Activated CD4-positive, alpha-beta T cell treated with anti-CD3 and anti-CD28 coated beads, Interleukin-2, amount 10 ng/mL, durations not matched to agents 7 days and 5 days (primary cell): ENCODE measurements around the gene LAT. TPM values are rescaled to one million over a fixed set of nuclear protein-coding genes. Genes with fewer than 3 reads are reported as not detected.

ENCODE experiments used
- CTCF ChIA-PET: fragments of 350-600 bp; sonication (Branson Sonifier 250); formaldehyde crosslinking; loops from one replicate; lab custom pipeline; 2021; ENCODE audit warnings: antibody characterized with exemption; lab: Charles Lee
- POLR2A ChIA-PET: fragments of 350-600 bp; sonication (Branson Sonifier 250); formaldehyde crosslinking; loops from one replicate; lab custom pipeline; 2021; ENCODE audit warnings: antibody characterized with exemption; lab: Charles Lee
- DNase-seq: peaks from one replicate; pipeline ENCODE4 v3.0.0-alpha.2; 2020
- H3K27ac Mint-ChIP-seq: one replicate; pipeline ENCODE4 v1.8.0; 2021; ENCODE audit warnings: mild to moderate bottlenecking, moderate library complexity, mixed read lengths
- H3K27me3 Mint-ChIP-seq: one replicate; pipeline ENCODE4 v1.8.0; 2021; ENCODE audit warnings: mixed read lengths
- H3K36me3 Mint-ChIP-seq: one replicate; pipeline ENCODE4 v1.8.0; 2021; ENCODE audit warnings: low read depth, mixed read lengths
- H3K4me1 Mint-ChIP-seq: one replicate; pipeline ENCODE4 v1.8.0; 2021; ENCODE audit warnings: mixed read lengths
- H3K4me3 Mint-ChIP-seq: one replicate; pipeline ENCODE4 v1.8.0; 2021; ENCODE audit warnings: mild to moderate bottlenecking, moderate library complexity, mixed read lengths
- H3K9me3 Mint-ChIP-seq: one replicate; pipeline ENCODE4 v1.8.0; 2021; ENCODE audit warnings: mixed read lengths
- total RNA-seq, 2 experiments: library from RNA; stranded (reverse); gene quantifications; one replicate each; pipeline ENCODE4 v1.2.3, GENCODE V29; 2021

The LAT gene
- total RNA-seq, 2 experiments from 2014 or later: 365 to 379 TPM

GRCh38 chr16:28981517-28981916 is 3.3 kb upstream of the LAT start:
- DNase-seq: peak; percentile 36
- H3K4me1 Mint-ChIP-seq: peaks cover 36% of the 10 kb centered on the region
- H3K4me3 Mint-ChIP-seq: no peak overlapping the region
- ChIA-PET CTCF (interaction anchor here (1.4 kb wide), 1 partner anchor 19 kb away, joined by 3 read pairs; no protein-coding TSS in a partner anchor), POLR2A (no interaction called here)
- H3K27me3 Mint-ChIP-seq: no peaks in the 10 kb centered on the region
- H3K27ac Mint-ChIP-seq: no peak overlapping the region
- peaks cover 5% of the 10 kb centered on the region for H3K9me3 Mint-ChIP-seq
- peaks cover 62% of the 10 kb centered on the region for H3K36me3 Mint-ChIP-seq

GRCh38 chr16:28982418-28982817 is 2.4 kb upstream of the LAT start:
- Mint-ChIP-seq H3K4me1 (peaks cover 35% of the 10 kb centered on the region), H3K27ac (peak overlapping the region; percentile 41), H3K27me3 (no peaks in the 10 kb centered on the region), H3K36me3 (peaks cover 71% of the 10 kb centered on the region), H3K9me3 (peaks cover 9% of the 10 kb centered on the region), H3K4me3 (no peak overlapping the region)
- ChIA-PET CTCF (interaction anchor here (1.1 to 1.9 kb wide), 3 partner anchors 10 to 37 kb away, joined by 3 to 8 read pairs (median 4); no protein-coding TSS in a partner anchor), POLR2A (no interaction called here)
- DNase-seq: no peak

DNA sequence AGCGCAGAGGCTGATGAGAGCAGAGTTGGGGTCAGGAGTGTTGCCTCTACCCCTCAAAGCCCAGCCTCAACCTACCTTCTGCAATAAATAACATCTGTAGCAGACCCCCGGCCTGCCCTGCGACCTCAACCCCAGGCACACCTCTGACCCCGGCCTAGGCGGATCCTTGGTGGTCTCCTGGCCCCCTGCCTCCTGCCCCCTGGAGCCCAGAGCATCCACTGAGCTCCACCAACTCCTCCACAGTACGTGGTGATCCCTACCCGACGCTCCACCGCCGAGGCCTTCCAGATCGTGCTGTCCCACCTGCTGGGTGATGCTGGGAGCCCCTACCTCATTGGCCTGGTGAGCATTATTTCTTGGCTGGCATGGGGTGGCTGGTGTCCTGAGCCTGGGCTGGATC is 1.9 kb upstream of the LAT start:
- H3K36me3 Mint-ChIP-seq: peaks cover 75% of the 10 kb centered on the region
- ChIA-PET CTCF (interaction anchor here (0.6 to 1.9 kb wide), 4 partner anchors 9 to 1653 kb away, joined by 3 to 8 read pairs (median 4); no protein-coding TSS in a partner anchor), POLR2A (no interaction called here)
- no peaks in the 10 kb centered on the region for H3K27me3 Mint-ChIP-seq
- no peak for DNase-seq
- H3K9me3 Mint-ChIP-seq: peaks cover 12% of the 10 kb centered on the region
- peaks cover 35% of the 10 kb centered on the region for H3K4me1 Mint-ChIP-seq
- H3K4me3 Mint-ChIP-seq: no peak overlapping the region
- peak overlapping the region; percentile 92 for H3K27ac Mint-ChIP-seq

DNA sequence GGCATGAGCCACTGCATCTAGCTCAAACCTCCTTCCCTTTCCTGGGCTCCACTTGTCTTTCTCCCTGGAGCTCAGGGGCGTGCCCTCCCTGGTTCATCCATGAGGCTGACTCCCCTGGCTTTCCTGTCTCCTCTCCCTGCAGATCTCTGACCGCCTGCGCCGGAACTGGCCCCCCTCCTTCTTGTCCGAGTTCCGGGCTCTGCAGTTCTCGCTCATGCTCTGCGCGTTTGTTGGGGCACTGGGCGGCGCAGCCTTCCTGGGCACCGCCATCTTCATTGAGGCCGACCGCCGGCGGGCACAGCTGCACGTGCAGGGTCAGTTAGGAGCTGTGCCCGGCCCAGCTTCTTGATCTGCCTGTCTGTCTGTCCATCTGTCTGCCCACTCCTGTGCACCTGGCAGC is 1.2 kb upstream of the LAT start:
- Mint-ChIP-seq H3K9me3 (peaks cover 12% of the 10 kb centered on the region), H3K36me3 (peaks cover 75% of the 10 kb centered on the region), H3K4me3 (peak overlapping the region; percentile 100), H3K27ac (peak overlapping the region; percentile 92), H3K27me3 (no peaks in the 10 kb centered on the region), H3K4me1 (peaks cover 37% of the 10 kb centered on the region)
- ChIA-PET CTCF (interaction anchor here (0.6 to 1.9 kb wide), 4 partner anchors 11 to 1652 kb away, joined by 3 to 8 read pairs (median 4); no protein-coding TSS in a partner anchor), POLR2A (no interaction called here)
- DNase-seq: no peak

GRCh38 chr16:28984091-28984490 is 761 bp upstream of the LAT start:
- Mint-ChIP-seq H3K4me3 (peak overlapping the region; percentile 100), H3K36me3 (peaks cover 77% of the 10 kb centered on the region), H3K9me3 (peaks cover 12% of the 10 kb centered on the region), H3K27me3 (no peaks in the 10 kb centered on the region), H3K4me1 (peaks cover 41% of the 10 kb centered on the region), H3K27ac (peak overlapping the region; percentile 92)
- DNase-seq: no peak
- CTCF ChIA-PET: interaction anchor here (0.8 to 1.9 kb wide), 2 partner anchors 37 to 39 kb away, joined by 3 to 8 read pairs; no protein-coding TSS in a partner anchor
- POLR2A ChIA-PET: no interaction called here

DNA sequence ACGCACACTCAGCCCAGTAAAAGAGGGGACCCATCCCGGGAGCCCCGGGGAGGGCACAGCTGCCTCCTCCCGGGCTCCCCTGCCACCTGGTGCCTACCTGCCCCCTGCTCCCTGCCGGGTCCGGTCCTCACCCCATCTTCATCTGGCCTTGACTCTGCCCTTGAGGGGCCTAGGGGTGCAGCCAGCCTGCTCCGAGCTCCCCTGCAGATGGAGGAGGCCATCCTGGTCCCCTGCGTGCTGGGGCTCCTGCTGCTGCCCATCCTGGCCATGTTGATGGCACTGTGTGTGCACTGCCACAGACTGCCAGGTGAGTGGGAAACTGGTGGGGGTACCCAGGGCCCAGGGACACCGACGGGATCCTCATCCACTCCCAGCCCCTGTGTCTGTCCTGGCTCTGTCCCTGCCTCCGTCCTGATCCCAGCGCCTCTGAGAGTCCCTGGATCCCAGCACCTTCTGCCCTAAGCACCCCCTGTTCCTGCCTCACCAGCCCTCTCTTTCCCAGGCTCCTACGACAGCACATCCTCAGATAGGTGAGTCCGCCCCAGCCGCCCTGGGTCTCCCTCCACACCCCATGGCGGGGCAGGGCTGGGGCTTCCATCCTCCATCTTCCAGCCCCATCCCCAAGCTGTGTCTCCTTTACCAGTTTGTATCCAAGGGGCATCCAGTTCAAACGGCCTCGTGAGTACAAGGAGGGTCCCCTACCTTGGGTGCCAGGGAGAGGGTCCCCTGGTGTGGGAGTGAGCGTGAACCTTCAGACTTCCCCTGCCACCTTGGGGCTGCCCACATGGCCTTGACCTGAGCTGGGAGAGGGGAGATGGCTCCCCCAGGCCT is 574 bp downstream of the LAT start:
- H3K4me3 Mint-ChIP-seq: peak overlapping the region; percentile 100
- peaks cover 54% of the 10 kb centered on the region for H3K4me1 Mint-ChIP-seq
- peaks cover 89% of the 10 kb centered on the region for H3K36me3 Mint-ChIP-seq
- no peaks in the 10 kb centered on the region for H3K27me3 Mint-ChIP-seq
- no peak for DNase-seq
- POLR2A ChIA-PET: no interaction called here
- peak overlapping the region; percentile 97 for H3K27ac Mint-ChIP-seq
- CTCF ChIA-PET: interaction anchor here (1.0 to 1.3 kb wide), 4 partner anchors 8 to 40 kb away, joined by 4 read pairs; no protein-coding TSS in a partner anchor
- H3K9me3 Mint-ChIP-seq: peaks cover 12% of the 10 kb centered on the region

- Mint-ChIP-seq H3K27ac (peak overlapping the region; percentile 97), H3K4me3 (peak overlapping the region; percentile 100)
- POLR2A ChIA-PET: no interaction called here
Measured at GRCh38 chr16:28986046-28986445, 1.2 kb downstream of the LAT start.

DNA sequence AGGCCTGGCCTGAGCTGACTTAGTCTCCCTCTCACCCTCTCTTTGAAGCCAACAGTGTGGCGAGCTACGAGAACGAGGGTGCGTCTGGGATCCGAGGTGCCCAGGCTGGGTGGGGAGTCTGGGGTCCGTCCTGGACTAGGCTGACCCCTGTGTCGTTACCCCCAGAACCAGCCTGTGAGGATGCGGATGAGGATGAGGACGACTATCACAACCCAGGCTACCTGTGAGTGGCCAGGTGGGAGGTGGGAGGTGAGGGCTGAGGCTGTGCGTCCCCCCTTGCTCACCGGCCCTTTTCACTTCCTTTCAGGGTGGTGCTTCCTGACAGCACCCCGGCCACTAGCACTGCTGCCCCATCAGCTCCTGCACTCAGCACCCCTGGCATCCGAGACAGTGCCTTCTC is 1.6 kb downstream of the LAT start:
- H3K4me3 Mint-ChIP-seq: peak overlapping the region; percentile 100
- H3K36me3 Mint-ChIP-seq: peaks cover 90% of the 10 kb centered on the region
- peak overlapping the region; percentile 97 for H3K27ac Mint-ChIP-seq
- CTCF ChIA-PET: interaction anchor here (0.7 to 2.1 kb wide), 6 partner anchors 8 to 129 kb away, joined by 3 to 6 read pairs (median 3); partner anchors contain the start of gene SPNS1
- no peak for DNase-seq
- H3K4me1 Mint-ChIP-seq: peaks cover 63% of the 10 kb centered on the region
- POLR2A ChIA-PET: no interaction called here
- H3K27me3 Mint-ChIP-seq: no peaks in the 10 kb centered on the region
- H3K9me3 Mint-ChIP-seq: peaks cover 12% of the 10 kb centered on the region

More at GRCh38 chr16:28986046-28986445, 1.2 kb downstream of the LAT start:
- H3K36me3 Mint-ChIP-seq: peaks cover 91% of the 10 kb centered on the region
- no peak for DNase-seq
- CTCF ChIA-PET: interaction anchor here (1.0 to 2.1 kb wide), 4 partner anchors 8 to 35 kb away, joined by 3 to 6 read pairs (median 4); partner anchors contain the start of gene SPNS1
- H3K9me3 Mint-ChIP-seq: peaks cover 12% of the 10 kb centered on the region
- H3K4me1 Mint-ChIP-seq: peaks cover 58% of the 10 kb centered on the region
- no peaks in the 10 kb centered on the region for H3K27me3 Mint-ChIP-seq

GRCh38 chr16:28987170-28987853 is 2.5 kb downstream of the LAT start:
- CTCF ChIA-PET: interaction anchor here (0.7 to 2.1 kb wide), 7 partner anchors 9 to 128 kb away, joined by 3 to 14 read pairs (median 3); partner anchors contain the start of gene SPNS1
- H3K4me3 Mint-ChIP-seq: peak overlapping the region; percentile 100
- H3K36me3 Mint-ChIP-seq: peaks cover 86% of the 10 kb centered on the region
- H3K9me3 Mint-ChIP-seq: peaks cover 6% of the 10 kb centered on the region
- H3K27me3 Mint-ChIP-seq: no peaks in the 10 kb centered on the region
- POLR2A ChIA-PET: interaction anchor here (0.6 kb wide), 1 partner anchor 43 kb away, joined by 4 read pairs; no protein-coding TSS in a partner anchor
- H3K4me1 Mint-ChIP-seq: peaks cover 65% of the 10 kb centered on the region
- DNase-seq: no peak
- peak overlapping the region; percentile 97 for H3K27ac Mint-ChIP-seq

DNA sequence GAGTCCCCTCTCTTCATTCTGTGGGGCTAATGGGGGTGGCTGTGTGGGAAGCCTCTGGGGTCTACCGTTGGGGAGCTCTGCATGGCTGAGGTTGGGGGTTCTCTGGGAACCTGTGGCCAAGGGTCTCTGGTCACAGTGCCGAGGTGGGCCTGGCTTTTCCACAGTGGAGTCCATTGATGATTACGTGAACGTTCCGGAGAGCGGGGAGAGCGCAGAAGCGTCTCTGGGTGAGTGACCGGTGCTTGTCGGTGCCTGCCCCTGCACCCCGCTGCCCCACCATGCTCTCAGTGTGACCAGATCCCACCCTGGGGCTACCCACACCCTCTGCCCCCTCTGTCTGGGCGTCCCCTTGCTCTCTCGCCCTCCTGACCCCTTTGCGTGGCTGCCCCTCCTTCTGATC is 4.5 kb downstream of the LAT start:
- ChIA-PET POLR2A (no interaction called here), CTCF (interaction anchor here (1.0 to 1.6 kb wide), 3 partner anchors 13 to 44 kb away, joined by 3 to 11 read pairs (median 4); no protein-coding TSS in a partner anchor)
- peaks cover 69% of the 10 kb centered on the region for H3K36me3 Mint-ChIP-seq
- H3K4me1 Mint-ChIP-seq: peaks cover 55% of the 10 kb centered on the region
- H3K4me3 Mint-ChIP-seq: peak overlapping the region; percentile 100
- no peaks in the 10 kb centered on the region for H3K27me3 Mint-ChIP-seq
- no peak for DNase-seq
- H3K27ac Mint-ChIP-seq: peak overlapping the region; percentile 85
- H3K9me3 Mint-ChIP-seq: peaks cover 6% of the 10 kb centered on the region

- peak overlapping the region; percentile 100 for H3K4me3 Mint-ChIP-seq
- DNase-seq: peak; percentile 51
- peaks cover 63% of the 10 kb centered on the region for H3K36me3 Mint-ChIP-seq
- peaks cover 6% of the 10 kb centered on the region for H3K9me3 Mint-ChIP-seq
- POLR2A ChIA-PET: no interaction called here
- H3K4me1 Mint-ChIP-seq: peaks cover 53% of the 10 kb centered on the region
- CTCF ChIA-PET: interaction anchor here (1.1 to 1.6 kb wide), 2 partner anchors 12 to 31 kb away, joined by 4 to 11 read pairs; no protein-coding TSS in a partner anchor
- no peaks in the 10 kb centered on the region for H3K27me3 Mint-ChIP-seq
- H3K27ac Mint-ChIP-seq: peak overlapping the region; percentile 86
Measured at GRCh38 chr16:28990375-28991040, 5.7 kb downstream of the LAT start.

DNA sequence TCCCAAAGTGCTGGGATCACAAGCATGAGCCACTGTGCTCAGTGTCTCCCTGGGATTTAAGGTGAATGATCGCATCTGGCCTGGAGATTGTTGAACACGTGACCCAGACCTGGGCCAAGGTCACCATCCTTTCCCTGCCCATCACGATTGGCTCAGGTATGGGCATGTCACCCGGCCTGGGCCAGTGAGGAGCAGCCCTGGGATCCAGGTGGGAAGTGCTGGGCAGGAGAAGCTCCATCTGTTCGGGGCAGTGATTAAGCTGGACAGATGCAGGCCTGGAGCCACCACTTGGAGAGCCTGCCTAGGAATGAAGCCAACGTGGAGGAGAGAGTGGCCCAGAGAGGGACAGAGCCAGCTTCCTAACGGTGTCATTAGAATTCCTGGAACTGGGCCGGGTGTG is 6.8 kb downstream of the LAT start:
- no peak for DNase-seq
- Mint-ChIP-seq H3K27ac (no peak overlapping the region), H3K4me3 (no peak overlapping the region), H3K9me3 (peaks cover 6% of the 10 kb centered on the region), H3K4me1 (peaks cover 53% of the 10 kb centered on the region), H3K27me3 (no peaks in the 10 kb centered on the region), H3K36me3 (peaks cover 51% of the 10 kb centered on the region)
- ChIA-PET POLR2A (no interaction called here), CTCF (interaction anchor here (1.0 to 1.2 kb wide), 2 partner anchors 9 to 16 kb away, joined by 3 read pairs; no protein-coding TSS in a partner anchor)
